SK-N-SH (cell line): Measurements from ENCODE around the gene LDB3. TPM values are rescaled to one million over a fixed set of nuclear protein-coding genes. Genes with fewer than 3 reads are reported as not detected.

Experiments used
- CTCF ChIA-PET: fragments of 300-600, 350-600 bp; formaldehyde crosslinking; extraction: SDS; loops from one replicate; lab custom pipeline; 2021; lab: Yijun Ruan, JAX
- POLR2A ChIA-PET: fragments of 350-600 bp; sonication (Branson Sonifier 250); formaldehyde crosslinking; extraction: SDS; loops from one replicate; lab custom pipeline; 2020; ENCODE audit warnings: antibody characterized with exemption, inconsistent platforms; lab: Yijun Ruan, JAX
- DNase-seq: peaks from one replicate; pipeline ENCODE4 v3.0.0; 2012
- H2AFZ ChIP-seq: fragments of 200-600 bp; sonication (generic); 2 replicates; pipeline ENCODE4 v1.8.1; 2016; ENCODE audit warnings: antibody characterized with exemption, mild to moderate bottlenecking, low read depth
- H3F3A ChIP-seq: fragments of 200-600 bp; sonication (generic); replicated peaks from 2 replicates; pipeline ENCODE3; 2016; ENCODE audit warnings: antibody characterized with exemption, mild to moderate bottlenecking; ENCODE audit not compliant: insufficient read depth
- H3K27ac ChIP-seq, 2 experiments: fragments of 200-500 bp in 1 of 2; fragments of 200-600 bp in 1 of 2; sonication (Bioruptor generic) in 1 of 2; sonication (generic), shearing (Covaris generic) in 1 of 2; 2 replicates each; pipeline versions ENCODE4 v1.5.1 to v1.6.1; 2014 to 2016; ENCODE audit warnings: low read depth in 2 of 2, inconsistent platforms in 1 of 2, low read length in 1 of 2, mild to moderate bottlenecking in 1 of 2, mixed read lengths in 1 of 2
- H3K27me3 ChIP-seq: fragments of 200-600 bp; sonication (generic), shearing (Covaris generic); 2 replicates; pipeline ENCODE4 v1.6.1; 2016; ENCODE audit warnings: mixed run types; ENCODE audit not compliant: insufficient read depth
- H3K36me3 ChIP-seq, 2 experiments: fragments of 200-500 bp in 1 of 2; fragments of 200-600 bp in 1 of 2; sonication (Bioruptor generic) in 1 of 2; sonication (generic) in 1 of 2; replicated peaks in 1 of 2; 2 replicates each; pipeline versions ENCODE3 to v1.5.1; 2014 to 2016; ENCODE audit warnings: low read length in 1 of 2, mild to moderate bottlenecking in 1 of 2; ENCODE audit not compliant: insufficient read depth in 2 of 2, control insufficient read depth in 1 of 2
- H3K4me1 ChIP-seq, 2 experiments: fragments of 200-500 bp in 1 of 2; fragments of 200-600 bp in 1 of 2; sonication (Bioruptor generic) in 1 of 2; sonication (generic), shearing (Covaris generic) in 1 of 2; 2 replicates each; pipeline versions ENCODE4 v1.5.1 to v1.6.1; 2014 to 2016; ENCODE audit warnings: low read depth in 1 of 2, low read length in 1 of 2, mixed run types in 1 of 2; ENCODE audit not compliant: insufficient read depth in 2 of 2, control insufficient read depth in 1 of 2
- H3K4me2 ChIP-seq: fragments of 200-600 bp; sonication (generic), shearing (Covaris generic); 2 replicates; pipeline ENCODE4 v1.6.1; 2017; ENCODE audit warnings: mixed run types
- H3K4me3 ChIP-seq, 2 experiments: fragments of 200-500 bp in 1 of 2; fragments of 200-600 bp in 1 of 2; sonication (Bioruptor generic) in 1 of 2; sonication (generic), shearing (Covaris generic) in 1 of 2; 2 replicates each; pipeline versions ENCODE4 v1.5.1 to v1.8.1; 2014 to 2016; ENCODE audit warnings: low read depth in 2 of 2, inconsistent platforms in 1 of 2, low read length in 1 of 2, mild to moderate bottlenecking in 1 of 2, mixed read lengths in 1 of 2, moderate library complexity in 1 of 2
- H3K79me2 ChIP-seq: fragments of 200-600 bp; sonication (generic); 2 replicates; pipeline ENCODE4 v1.8.1; 2017; ENCODE audit warnings: mild to moderate bottlenecking; ENCODE audit not compliant: insufficient read depth
- H3K9ac ChIP-seq: fragments of 200-600 bp; sonication (generic); 2 replicates; pipeline ENCODE4 v1.6.1; 2017; ENCODE audit warnings: mixed run types
- H3K9me2 ChIP-seq: fragments of 200-600 bp; sonication (generic); 2 replicates; pipeline ENCODE4 v1.6.1; 2017; ENCODE audit warnings: mixed run types
- H3K9me3 ChIP-seq: fragments of 200-600 bp; sonication (generic); 2 replicates; pipeline ENCODE4 v1.6.1; 2017; ENCODE audit warnings: mixed run types, mild to moderate bottlenecking, moderate library complexity
- H4K20me1 ChIP-seq: fragments of 200-600 bp; sonication (generic); 2 replicates; pipeline ENCODE4 v1.6.1; 2017; ENCODE audit warnings: mild to moderate bottlenecking, mixed run types; ENCODE audit not compliant: insufficient read depth
- CHD2 ChIP-seq: fragments of 150-350 bp; IDR thresholded peaks from 2 replicates; pipeline ENCODE4 v1.6.1; 2018; ENCODE audit warnings: low read length; ENCODE audit not compliant: partially characterized antibody
- EP300 ChIP-seq, 2 experiments: IDR thresholded peaks; 2 replicates each; pipeline versions ENCODE4 v1.4.0 to v1.6.1; 2012; ENCODE audit warnings: borderline replicate concordance in 1 of 2, low read depth in 1 of 2, low read length in 1 of 2
- FOXM1 ChIP-seq: IDR thresholded peaks from 2 replicates; pipeline ENCODE4 v1.4.0; 2012; ENCODE audit warnings: low read depth, mild to moderate bottlenecking
- GABPA ChIP-seq: IDR thresholded peaks from 2 replicates; pipeline ENCODE4 v1.4.0; 2012; ENCODE audit warnings: low read depth, mild to moderate bottlenecking
- RFX5 ChIP-seq: IDR thresholded peaks from 2 replicates; pipeline ENCODE4 v1.6.1; 2012; ENCODE audit warnings: mild to moderate bottlenecking, improper control_type of control experiment, low read length
- SIN3A ChIP-seq: IDR thresholded peaks from 2 replicates; pipeline ENCODE4 v1.6.1; 2012; ENCODE audit warnings: low read depth, mild to moderate bottlenecking, low read length, moderate library complexity, borderline replicate concordance
- TEAD4 ChIP-seq: IDR thresholded peaks from 2 replicates; pipeline ENCODE4 v1.4.0; 2012; ENCODE audit warnings: mild to moderate bottlenecking, borderline replicate concordance; ENCODE audit not compliant: insufficient read depth
- YY1 ChIP-seq: IDR thresholded peaks from 2 replicates; pipeline ENCODE4 v1.4.0; 2012; ENCODE audit warnings: low read depth, mild to moderate bottlenecking
- WGBS: methylation state at CpG from one replicate; pipeline ENCODE4 v1.1.6; 2017; ENCODE audit warnings: low lambda C conversion rate; 5-methylcytosine and 5-hydroxymethylcytosine counted together
- polyA plus RNA-seq, 3 experiments: library from polyadenylated mRNA; depleted of rRNA; stranded (reverse); fragments of >200 nt; gene quantifications; 2 replicates each; pipeline ENCODE4 v1.2.3, GENCODE V29; 2012
- TF ChIP-seq, protein P1 (sequence below): IDR thresholded peaks from 2 replicates; pipeline ENCODE4 v1.4.0; 2012; ENCODE audit warnings: low read depth, borderline replicate concordance
- TF ChIP-seq, protein P2 (sequence below): fragments of 200-600 bp; sonication (generic); IDR thresholded peaks from 2 replicates; pipeline ENCODE4 v1.6.1; 2017; ENCODE audit warnings: antibody characterized with exemption, mild to moderate bottlenecking, moderate library complexity
- TF ChIP-seq, protein P3 (sequence below): IDR thresholded peaks from 2 replicates; pipeline ENCODE4; 2012
- TF ChIP-seq, protein P4 (sequence below): IDR thresholded peaks from 2 replicates; pipeline ENCODE4 v1.6.1; 2012; ENCODE audit warnings: mild to moderate bottlenecking, low read depth, low read length, moderate library complexity
- TF ChIP-seq, protein P5 (sequence below): IDR thresholded peaks from 2 replicates; pipeline ENCODE4 v1.4.0; 2012; ENCODE audit warnings: low read depth

LDB3 gene
- polyA plus RNA-seq, 1 of the 3 experiments (the other 2 are of a cell fraction) = 0.48 TPM

DNA sequence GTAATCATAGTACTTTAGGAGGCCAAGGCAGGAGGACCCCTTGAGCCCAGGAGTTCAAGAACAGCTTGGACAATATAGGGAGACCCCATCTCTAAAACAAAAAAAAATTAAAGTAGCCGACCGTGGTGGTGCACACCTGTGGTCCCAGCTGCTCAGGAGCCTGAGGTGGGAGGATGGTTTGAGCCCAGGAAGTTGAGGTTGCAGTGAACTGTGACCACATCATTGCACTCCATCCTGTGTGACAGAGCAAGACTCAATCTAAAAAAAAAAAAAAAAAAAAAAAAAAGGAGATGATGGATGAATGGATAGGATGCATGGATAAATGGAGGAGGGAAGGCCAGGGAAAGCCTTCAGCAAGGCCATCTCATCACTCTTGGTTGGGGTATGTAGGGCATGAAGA lies 54.7 kb downstream of the LDB3 start:
- POLR2A ChIA-PET = no interaction called here
- DNase-seq = no peak

More for the DNA sequence above, 54.7 kb downstream of the LDB3 start:
- H3K4me3 ChIP-seq = no peak overlapping the region
- CTCF ChIA-PET = no interaction called here
- H3K9me3 ChIP-seq = no peaks in the 10 kb centered on the region
- H3K36me3 ChIP-seq = no peaks in the 10 kb centered on the region
- no peaks in the 10 kb centered on the region for H4K20me1 ChIP-seq
- WGBS = 87% methylated on average over 2 of the region's 2 CpGs
- no peak overlapping the region for H3K9ac ChIP-seq
- H3K4me2 ChIP-seq = no peak overlapping the region
- no peaks in the 10 kb centered on the region for H3K9me2 ChIP-seq
- H3K27ac ChIP-seq = no peak overlapping the region
- H2AFZ ChIP-seq = no peak overlapping the region
- TF ChIP-seq GABPA (no peak), SIN3A (no peak), YY1 (no peak), EP300 (IDR thresholded peaks at IDR 0.05; ENCODE audit: borderline replicate concordance in 1 of 2, low read depth in 1 of 2, low read length in 1 of 2) (no peak), FOXM1 (no peak), CHD2 (no peak), RFX5 (no peak), TEAD4 (no peak)
- TF ChIP-seq, protein P1, sequence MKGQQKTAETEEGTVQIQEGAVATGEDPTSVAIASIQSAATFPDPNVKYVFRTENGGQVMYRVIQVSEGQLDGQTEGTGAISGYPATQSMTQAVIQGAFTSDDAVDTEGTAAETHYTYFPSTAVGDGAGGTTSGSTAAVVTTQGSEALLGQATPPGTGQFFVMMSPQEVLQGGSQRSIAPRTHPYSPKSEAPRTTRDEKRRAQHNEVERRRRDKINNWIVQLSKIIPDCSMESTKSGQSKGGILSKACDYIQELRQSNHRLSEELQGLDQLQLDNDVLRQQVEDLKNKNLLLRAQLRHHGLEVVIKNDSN = no peak
- TF ChIP-seq, protein P2, sequence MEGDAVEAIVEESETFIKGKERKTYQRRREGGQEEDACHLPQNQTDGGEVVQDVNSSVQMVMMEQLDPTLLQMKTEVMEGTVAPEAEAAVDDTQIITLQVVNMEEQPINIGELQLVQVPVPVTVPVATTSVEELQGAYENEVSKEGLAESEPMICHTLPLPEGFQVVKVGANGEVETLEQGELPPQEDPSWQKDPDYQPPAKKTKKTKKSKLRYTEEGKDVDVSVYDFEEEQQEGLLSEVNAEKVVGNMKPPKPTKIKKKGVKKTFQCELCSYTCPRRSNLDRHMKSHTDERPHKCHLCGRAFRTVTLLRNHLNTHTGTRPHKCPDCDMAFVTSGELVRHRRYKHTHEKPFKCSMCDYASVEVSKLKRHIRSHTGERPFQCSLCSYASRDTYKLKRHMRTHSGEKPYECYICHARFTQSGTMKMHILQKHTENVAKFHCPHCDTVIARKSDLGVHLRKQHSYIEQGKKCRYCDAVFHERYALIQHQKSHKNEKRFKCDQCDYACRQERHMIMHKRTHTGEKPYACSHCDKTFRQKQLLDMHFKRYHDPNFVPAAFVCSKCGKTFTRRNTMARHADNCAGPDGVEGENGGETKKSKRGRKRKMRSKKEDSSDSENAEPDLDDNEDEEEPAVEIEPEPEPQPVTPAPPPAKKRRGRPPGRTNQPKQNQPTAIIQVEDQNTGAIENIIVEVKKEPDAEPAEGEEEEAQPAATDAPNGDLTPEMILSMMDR = no peak
- TF ChIP-seq, protein P3, sequence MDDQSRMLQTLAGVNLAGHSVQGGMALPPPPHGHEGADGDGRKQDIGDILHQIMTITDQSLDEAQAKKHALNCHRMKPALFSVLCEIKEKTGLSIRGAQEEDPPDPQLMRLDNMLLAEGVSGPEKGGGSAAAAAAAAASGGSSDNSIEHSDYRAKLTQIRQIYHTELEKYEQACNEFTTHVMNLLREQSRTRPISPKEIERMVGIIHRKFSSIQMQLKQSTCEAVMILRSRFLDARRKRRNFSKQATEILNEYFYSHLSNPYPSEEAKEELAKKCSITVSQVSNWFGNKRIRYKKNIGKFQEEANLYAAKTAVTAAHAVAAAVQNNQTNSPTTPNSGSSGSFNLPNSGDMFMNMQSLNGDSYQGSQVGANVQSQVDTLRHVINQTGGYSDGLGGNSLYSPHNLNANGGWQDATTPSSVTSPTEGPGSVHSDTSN = no peak
- TF ChIP-seq, protein P4, sequence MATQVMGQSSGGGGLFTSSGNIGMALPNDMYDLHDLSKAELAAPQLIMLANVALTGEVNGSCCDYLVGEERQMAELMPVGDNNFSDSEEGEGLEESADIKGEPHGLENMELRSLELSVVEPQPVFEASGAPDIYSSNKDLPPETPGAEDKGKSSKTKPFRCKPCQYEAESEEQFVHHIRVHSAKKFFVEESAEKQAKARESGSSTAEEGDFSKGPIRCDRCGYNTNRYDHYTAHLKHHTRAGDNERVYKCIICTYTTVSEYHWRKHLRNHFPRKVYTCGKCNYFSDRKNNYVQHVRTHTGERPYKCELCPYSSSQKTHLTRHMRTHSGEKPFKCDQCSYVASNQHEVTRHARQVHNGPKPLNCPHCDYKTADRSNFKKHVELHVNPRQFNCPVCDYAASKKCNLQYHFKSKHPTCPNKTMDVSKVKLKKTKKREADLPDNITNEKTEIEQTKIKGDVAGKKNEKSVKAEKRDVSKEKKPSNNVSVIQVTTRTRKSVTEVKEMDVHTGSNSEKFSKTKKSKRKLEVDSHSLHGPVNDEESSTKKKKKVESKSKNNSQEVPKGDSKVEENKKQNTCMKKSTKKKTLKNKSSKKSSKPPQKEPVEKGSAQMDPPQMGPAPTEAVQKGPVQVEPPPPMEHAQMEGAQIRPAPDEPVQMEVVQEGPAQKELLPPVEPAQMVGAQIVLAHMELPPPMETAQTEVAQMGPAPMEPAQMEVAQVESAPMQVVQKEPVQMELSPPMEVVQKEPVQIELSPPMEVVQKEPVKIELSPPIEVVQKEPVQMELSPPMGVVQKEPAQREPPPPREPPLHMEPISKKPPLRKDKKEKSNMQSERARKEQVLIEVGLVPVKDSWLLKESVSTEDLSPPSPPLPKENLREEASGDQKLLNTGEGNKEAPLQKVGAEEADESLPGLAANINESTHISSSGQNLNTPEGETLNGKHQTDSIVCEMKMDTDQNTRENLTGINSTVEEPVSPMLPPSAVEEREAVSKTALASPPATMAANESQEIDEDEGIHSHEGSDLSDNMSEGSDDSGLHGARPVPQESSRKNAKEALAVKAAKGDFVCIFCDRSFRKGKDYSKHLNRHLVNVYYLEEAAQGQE = no peak
- TF ChIP-seq, protein P5, sequence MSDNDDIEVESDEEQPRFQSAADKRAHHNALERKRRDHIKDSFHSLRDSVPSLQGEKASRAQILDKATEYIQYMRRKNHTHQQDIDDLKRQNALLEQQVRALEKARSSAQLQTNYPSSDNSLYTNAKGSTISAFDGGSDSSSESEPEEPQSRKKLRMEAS = no peak
- no peaks in the 10 kb centered on the region for H3F3A ChIP-seq
- H3K4me1 ChIP-seq = no peaks in the 10 kb centered on the region
- H3K79me2 ChIP-seq = no peaks in the 10 kb centered on the region
- no peaks in the 10 kb centered on the region for H3K27me3 ChIP-seq
